ENCODE data around the gene IL1RAP.

Gene IL1RAP

DNA sequence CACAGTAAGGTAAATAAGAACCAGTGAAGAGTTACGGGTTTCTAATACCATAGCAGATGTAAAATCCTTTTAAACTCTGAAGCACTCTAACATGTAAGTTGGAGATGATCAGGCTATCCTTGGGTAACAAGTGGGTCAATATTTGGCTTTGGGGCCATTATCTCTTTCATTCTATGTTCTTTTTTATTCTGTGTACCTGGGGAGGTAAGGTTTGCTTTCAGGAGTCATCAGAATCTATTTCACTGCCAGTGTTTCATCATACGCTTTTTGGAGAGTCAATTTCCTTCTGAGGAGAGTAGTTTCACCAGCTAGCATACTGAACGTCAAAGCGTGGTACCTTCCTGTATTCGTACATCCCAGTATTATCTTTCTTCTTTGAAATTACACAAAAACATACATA lies 182.1 kb downstream of the IL1RAP start:
- no peak overlapping the region for H3K9ac ChIP-seq (ENCODE audit: low read depth in 1 of 2, low read length in 2 of 2)
- no peak overlapping the region for H3K4me3 ChIP-seq (ENCODE audit: low read depth in 1 of 2, low read length in 2 of 2)
- no peaks in the 10 kb centered on the region for H3K4me1 ChIP-seq (ENCODE audit: control insufficient read depth in 1 of 2, insufficient read depth in 2 of 2, low read length in 2 of 2)
- no peak overlapping the region for H3K27ac ChIP-seq (ENCODE audit: low read depth, low read length)
- H3K36me3 ChIP-seq (ENCODE audit: control insufficient read depth in 1 of 2, insufficient read depth in 2 of 2, low read length in 2 of 2): no peaks in the 10 kb centered on the region
- no peaks in the 10 kb centered on the region for H3K9me3 ChIP-seq (ENCODE audit: control insufficient read depth in 1 of 2, low read length in 2 of 2)
- no peaks in the 10 kb centered on the region for H3K27me3 ChIP-seq (ENCODE audit: control insufficient read depth in 1 of 2, insufficient read depth in 2 of 2, low read length in 2 of 2)

DNA sequence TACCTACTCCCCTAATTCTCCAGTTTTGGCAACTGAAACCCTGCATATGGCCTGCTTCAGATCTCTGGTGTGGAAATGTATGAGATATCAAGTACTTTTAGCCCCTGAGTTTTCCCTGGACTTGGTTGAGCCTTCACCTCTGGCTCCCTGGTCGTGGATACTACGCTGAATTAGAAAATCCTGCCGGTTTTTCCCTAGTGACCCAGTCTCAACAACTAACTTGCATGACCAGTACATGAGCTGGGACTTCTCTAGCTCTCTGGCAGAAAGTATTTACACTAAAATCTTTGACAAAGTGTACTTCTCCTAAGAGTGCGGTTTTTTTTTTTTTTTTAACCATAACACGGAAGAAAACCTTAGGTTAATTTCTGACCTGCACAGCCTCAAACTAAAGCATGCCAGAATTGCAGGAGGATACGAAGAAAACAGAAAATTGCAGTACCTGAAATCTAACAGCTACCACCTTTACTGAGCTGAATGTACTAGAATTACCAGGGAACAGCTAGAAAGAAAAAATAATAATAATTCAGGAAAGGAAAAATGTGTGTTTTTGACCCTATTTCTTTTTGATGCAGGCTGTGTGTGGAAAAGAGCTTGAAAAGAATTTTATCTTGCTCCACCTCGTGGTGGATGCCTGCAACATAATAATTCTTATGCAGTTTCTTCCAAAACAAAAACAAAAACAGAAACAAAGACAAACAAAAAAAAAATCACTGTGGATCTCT lies 183.1 kb downstream of the IL1RAP start:
- no peaks in the 10 kb centered on the region for H3K27me3 ChIP-seq (ENCODE audit: control insufficient read depth in 1 of 2, insufficient read depth in 2 of 2, low read length in 2 of 2)
- no peak overlapping the region for H3K4me3 ChIP-seq (ENCODE audit: low read depth in 1 of 2, low read length in 2 of 2)
- no peaks in the 10 kb centered on the region for H3K9me3 ChIP-seq (ENCODE audit: control insufficient read depth in 1 of 2, low read length in 2 of 2)
- no peak overlapping the region for H3K27ac ChIP-seq (ENCODE audit: low read depth, low read length)
- H3K4me1 ChIP-seq (ENCODE audit: control insufficient read depth in 1 of 2, insufficient read depth in 2 of 2, low read length in 2 of 2): peaks cover 0 to 4% of the 10 kb centered on the region in 2 donors
- H3K9ac ChIP-seq (ENCODE audit: low read depth in 1 of 2, low read length in 2 of 2): no peak overlapping the region
- no peaks in the 10 kb centered on the region for H3K36me3 ChIP-seq (ENCODE audit: control insufficient read depth in 1 of 2, insufficient read depth in 2 of 2, low read length in 2 of 2)

DNA sequence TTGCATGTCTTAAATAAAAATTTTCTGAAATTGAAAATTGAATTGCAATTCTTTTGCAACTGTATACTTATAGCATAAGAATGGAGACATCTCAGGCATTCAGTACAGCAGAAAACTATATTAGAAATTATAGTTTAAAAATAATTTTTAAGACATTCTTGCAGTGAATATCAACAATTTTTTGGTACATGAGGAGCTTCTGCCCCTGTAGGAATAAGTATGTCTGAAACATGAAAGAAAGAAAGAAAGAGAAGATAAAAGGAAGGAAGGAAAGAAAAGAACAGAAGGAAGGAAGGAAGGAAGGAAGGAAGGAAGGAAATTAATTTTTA lies 183.6 kb downstream of the IL1RAP start:
- no peak overlapping the region for H3K27ac ChIP-seq (ENCODE audit: low read depth, low read length)
- no peak overlapping the region for H3K4me3 ChIP-seq (ENCODE audit: low read depth in 1 of 2, low read length in 2 of 2)
- H3K9ac ChIP-seq (ENCODE audit: low read depth in 1 of 2, low read length in 2 of 2): no peak overlapping the region
- no peaks in the 10 kb centered on the region for H3K9me3 ChIP-seq (ENCODE audit: control insufficient read depth in 1 of 2, low read length in 2 of 2)
- H3K4me1 ChIP-seq (ENCODE audit: control insufficient read depth in 1 of 2, insufficient read depth in 2 of 2, low read length in 2 of 2): peaks cover 0 to 4% of the 10 kb centered on the region in 2 donors
- no peaks in the 10 kb centered on the region for H3K36me3 ChIP-seq (ENCODE audit: control insufficient read depth in 1 of 2, insufficient read depth in 2 of 2, low read length in 2 of 2)
- H3K27me3 ChIP-seq (ENCODE audit: control insufficient read depth in 1 of 2, insufficient read depth in 2 of 2, low read length in 2 of 2): no peaks in the 10 kb centered on the region

DNA sequence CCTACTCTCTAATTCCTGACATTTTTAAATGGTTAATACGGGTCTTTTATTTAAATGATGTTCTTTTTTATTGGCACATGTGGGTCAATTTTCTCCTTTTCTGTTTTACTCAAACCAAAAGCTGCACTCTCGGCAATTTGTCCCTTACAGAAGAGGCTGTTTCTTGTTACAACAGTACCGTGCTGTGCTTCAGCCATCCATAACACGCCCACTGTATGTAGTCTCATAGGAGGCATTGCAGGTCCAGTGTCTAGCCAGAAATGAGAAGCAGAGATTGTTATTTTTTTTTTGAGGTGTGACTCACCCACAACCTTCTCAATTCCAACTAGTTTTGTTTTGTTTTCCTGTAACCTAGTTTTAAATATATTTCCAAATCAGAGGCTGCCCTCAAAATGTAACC lies 184.0 kb downstream of the IL1RAP start:
- Histone ChIP-seq H3K27me3 (ENCODE audit: control insufficient read depth in 1 of 2, insufficient read depth in 2 of 2, low read length in 2 of 2) (no peaks in the 10 kb centered on the region), H3K36me3 (ENCODE audit: control insufficient read depth in 1 of 2, insufficient read depth in 2 of 2, low read length in 2 of 2) (no peaks in the 10 kb centered on the region), H3K9me3 (ENCODE audit: control insufficient read depth in 1 of 2, low read length in 2 of 2) (no peaks in the 10 kb centered on the region), H3K9ac (ENCODE audit: low read depth in 1 of 2, low read length in 2 of 2) (no peak overlapping the region), H3K4me3 (ENCODE audit: low read depth in 1 of 2, low read length in 2 of 2) (no peak overlapping the region), H3K27ac (ENCODE audit: low read depth, low read length) (no peak overlapping the region), H3K4me1 (ENCODE audit: control insufficient read depth in 1 of 2, insufficient read depth in 2 of 2, low read length in 2 of 2) (peaks cover 0 to 4% of the 10 kb centered on the region in 2 donors)

DNA sequence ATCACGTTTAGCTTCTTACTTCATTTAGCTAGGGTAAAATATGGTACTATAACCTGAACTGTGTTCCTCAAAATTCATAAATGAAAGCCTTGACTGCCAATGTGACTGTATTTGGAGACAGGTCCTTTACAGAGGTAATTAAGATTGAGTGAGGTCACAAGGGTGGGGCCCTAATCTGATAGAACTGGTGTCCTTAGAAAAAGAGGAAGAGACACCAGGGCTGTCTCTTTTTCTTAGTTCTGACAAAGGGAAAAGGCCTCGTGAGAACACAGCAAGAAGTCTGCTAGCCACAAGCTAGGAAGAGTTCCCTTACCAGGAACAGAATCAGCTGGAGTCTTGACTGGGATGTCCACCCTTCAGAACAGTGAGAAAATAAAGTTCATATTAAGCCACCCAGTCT lies 185.9 kb downstream of the IL1RAP start:
- peaks cover 0 to 4% of the 10 kb centered on the region in 2 donors for H3K4me1 ChIP-seq (ENCODE audit: control insufficient read depth in 1 of 2, insufficient read depth in 2 of 2, low read length in 2 of 2)
- H3K27me3 ChIP-seq (ENCODE audit: control insufficient read depth in 1 of 2, insufficient read depth in 2 of 2, low read length in 2 of 2): no peaks in the 10 kb centered on the region
- no peaks in the 10 kb centered on the region for H3K36me3 ChIP-seq (ENCODE audit: control insufficient read depth in 1 of 2, insufficient read depth in 2 of 2, low read length in 2 of 2)
- no peak overlapping the region for H3K27ac ChIP-seq (ENCODE audit: low read depth, low read length)
- H3K4me3 ChIP-seq (ENCODE audit: low read depth in 1 of 2, low read length in 2 of 2): no peak overlapping the region
- H3K9me3 ChIP-seq (ENCODE audit: control insufficient read depth in 1 of 2, low read length in 2 of 2): no peaks in the 10 kb centered on the region
- H3K9ac ChIP-seq (ENCODE audit: low read depth in 1 of 2, low read length in 2 of 2): no peak overlapping the region

DNA sequence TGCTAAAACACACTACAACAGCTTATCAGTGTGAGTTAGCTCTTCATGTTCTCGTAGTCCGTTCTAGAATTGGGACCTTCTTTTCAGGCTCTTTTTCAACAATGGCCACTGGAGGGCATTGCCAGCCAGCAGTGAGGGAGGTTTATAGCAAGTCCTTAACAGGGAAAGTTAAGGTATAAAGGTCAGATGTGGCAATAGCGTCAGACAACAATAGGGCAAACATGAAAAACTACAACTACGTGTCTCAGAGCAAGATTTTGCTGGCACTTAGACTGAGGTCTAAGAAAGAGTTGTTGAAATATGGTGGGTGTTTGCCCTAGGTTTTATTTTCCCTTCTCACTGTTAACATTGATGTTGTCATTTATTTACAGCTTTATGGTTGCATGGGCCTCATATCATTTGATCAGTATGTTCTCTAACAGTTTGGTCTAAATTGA lies 187.2 kb downstream of the IL1RAP start:
- H3K9ac ChIP-seq (ENCODE audit: low read depth in 1 of 2, low read length in 2 of 2): no peak overlapping the region
- no peaks in the 10 kb centered on the region for H3K36me3 ChIP-seq (ENCODE audit: control insufficient read depth in 1 of 2, insufficient read depth in 2 of 2, low read length in 2 of 2)
- no peak overlapping the region for H3K27ac ChIP-seq (ENCODE audit: low read depth, low read length)
- H3K4me3 ChIP-seq (ENCODE audit: low read depth in 1 of 2, low read length in 2 of 2): no peak overlapping the region
- H3K4me1 ChIP-seq (ENCODE audit: control insufficient read depth in 1 of 2, insufficient read depth in 2 of 2, low read length in 2 of 2): peaks cover 0 to 4% of the 10 kb centered on the region in 2 donors
- H3K27me3 ChIP-seq (ENCODE audit: control insufficient read depth in 1 of 2, insufficient read depth in 2 of 2, low read length in 2 of 2): no peaks in the 10 kb centered on the region
- H3K9me3 ChIP-seq (ENCODE audit: control insufficient read depth in 1 of 2, low read length in 2 of 2): no peaks in the 10 kb centered on the region

DNA sequence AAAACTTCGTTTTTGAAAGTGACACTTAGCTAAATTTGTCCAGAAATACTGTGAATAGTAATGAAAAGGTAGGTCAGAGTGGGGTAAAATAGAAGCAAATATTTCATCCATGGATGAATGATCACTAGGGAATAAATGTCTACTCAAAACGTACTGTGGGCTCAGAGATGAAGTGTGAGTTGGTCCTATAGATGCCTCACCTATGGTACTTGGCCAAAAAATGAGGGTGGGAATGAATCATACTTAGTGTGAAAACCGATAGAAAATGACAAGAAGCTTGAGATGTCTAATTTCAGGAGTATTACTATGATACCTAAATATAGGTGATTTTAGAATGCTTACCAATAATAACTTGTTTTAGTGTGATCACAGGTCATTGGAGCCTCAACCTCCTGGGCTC lies 192.7 kb downstream of the IL1RAP start:
- no peak overlapping the region for H3K4me3 ChIP-seq (ENCODE audit: low read depth in 1 of 2, low read length in 2 of 2)
- H3K9me3 ChIP-seq (ENCODE audit: control insufficient read depth in 1 of 2, low read length in 2 of 2): no peaks in the 10 kb centered on the region
- H3K27ac ChIP-seq (ENCODE audit: low read depth, low read length): no peak overlapping the region
- H3K4me1 ChIP-seq (ENCODE audit: control insufficient read depth in 1 of 2, insufficient read depth in 2 of 2, low read length in 2 of 2): no peaks in the 10 kb centered on the region
- H3K36me3 ChIP-seq (ENCODE audit: control insufficient read depth in 1 of 2, insufficient read depth in 2 of 2, low read length in 2 of 2): no peaks in the 10 kb centered on the region
- no peak overlapping the region for H3K9ac ChIP-seq (ENCODE audit: low read depth in 1 of 2, low read length in 2 of 2)
- no peaks in the 10 kb centered on the region for H3K27me3 ChIP-seq (ENCODE audit: control insufficient read depth in 1 of 2, insufficient read depth in 2 of 2, low read length in 2 of 2)
